Activated naive CD4-positive, alpha-beta T cell treated with anti-CD3 and anti-CD28 coated beads, Interleukin-2, amount 50 U/mL, for 24 hours (primary cell): ENCODE measurements around the gene IGLON5.

Source experiments
- H3K27ac Mint-ChIP-seq: one replicate; pipeline ENCODE4 v1.8.0; 2021; ENCODE audit warnings: mild to moderate bottlenecking, mixed read lengths
- H3K27me3 Mint-ChIP-seq: one replicate; pipeline ENCODE4 v1.8.0; 2021; ENCODE audit warnings: mixed read lengths
- H3K36me3 Mint-ChIP-seq: one replicate; pipeline ENCODE4 v1.8.0; 2021; ENCODE audit warnings: mixed read lengths
- H3K4me1 Mint-ChIP-seq: one replicate; pipeline ENCODE4 v1.8.0; 2021; ENCODE audit warnings: mixed read lengths
- H3K4me3 Mint-ChIP-seq: one replicate; pipeline ENCODE4 v1.8.0; 2021; ENCODE audit warnings: mild to moderate bottlenecking, mixed read lengths
- H3K9me3 Mint-ChIP-seq: one replicate; pipeline ENCODE4 v1.8.0; 2021; ENCODE audit warnings: mixed read lengths

The IGLON5 gene

GRCh38 chr19:51377422-51377821, 66.0 kb downstream of the IGLON5 start:
- Mint-ChIP-seq H3K4me3 (no peak overlapping the region), H3K36me3 (peaks cover 2% of the 10 kb centered on the region), H3K27me3 (no peaks in the 10 kb centered on the region), H3K4me1 (peaks cover 53% of the 10 kb centered on the region), H3K27ac (no peak overlapping the region), H3K9me3 (no peaks in the 10 kb centered on the region)

- no peak overlapping the region for H3K27ac Mint-ChIP-seq
- H3K27me3 Mint-ChIP-seq, result no peaks in the 10 kb centered on the region
- peaks cover 2% of the 10 kb centered on the region for H3K36me3 Mint-ChIP-seq
- peaks cover 26% of the 10 kb centered on the region for H3K4me1 Mint-ChIP-seq
- H3K4me3 Mint-ChIP-seq, result no peak overlapping the region
- no peaks in the 10 kb centered on the region for H3K9me3 Mint-ChIP-seq
Measured at GRCh38 chr19:51380379-51380778, 68.9 kb downstream of the IGLON5 start.
